Fibroblast of the aortic adventitia (primary cell): ENCODE data around the gene VCL. TPM values are rescaled to one million over a fixed set of nuclear protein-coding genes. Genes with fewer than 3 reads are reported as not detected.
"Not testable (repeated sequence)": the region's sequence is repeated elsewhere in the genome, so short reads cannot be mapped to it uniquely, and the experiment has no call there.

Experiments used
- DNase-seq: peaks from one replicate; pipeline ENCODE4 v3.0.0-alpha.2; 2010; ENCODE audit warnings: low read depth
- H3K4me3 ChIP-seq: 2 replicates; pipeline ENCODE4 v1.5.1; 2011; ENCODE audit warnings: low read depth, mild to moderate bottlenecking, control low read depth, low read length, moderate library complexity
- CTCF ChIP-seq: IDR thresholded peaks from 2 replicates; pipeline ENCODE4 v1.5.1; 2011; ENCODE audit warnings: mild to moderate bottlenecking, low read length, control low read depth, inconsistent platforms; ENCODE audit not compliant: insufficient read depth
- total RNA-seq: library from RNA; depleted of rRNA; stranded (reverse); fragments of >200 nt; gene quantifications from 2 replicates; pipeline ENCODE4 v1.2.3, GENCODE V29; 2012; ENCODE audit warnings: low replicate concordance

VCL gene
- total RNA-seq, 1 donor: 176 TPM

GRCh38 chr10:74123081-74123480, 125.2 kb downstream of the VCL start:
- no peak overlapping the region for H3K4me3 ChIP-seq
- no peak for DNase-seq
- no peak for TF ChIP-seq CTCF

- H3K4me3 ChIP-seq: no peak overlapping the region
- DNase-seq: no peak
- TF ChIP-seq CTCF: no peak
These were observed 136.3 kb downstream of the VCL start for GRCh38 chr10:74133923-74134820.

GRCh38 chr10:74135452-74135851, 137.5 kb downstream of the VCL start:
- no peak overlapping the region for H3K4me3 ChIP-seq
- DNase-seq: no peak
- no peak for TF ChIP-seq CTCF

GRCh38 chr10:74137992-74138391, 140.1 kb downstream of the VCL start:
- DNase-seq: no peak

GRCh38 chr10:74138596-74138995, 140.7 kb downstream of the VCL start:
- DNase-seq, H3K4me3 ChIP-seq: not testable (repeated sequence)

More at GRCh38 chr10:74137992-74138391, 140.1 kb downstream of the VCL start:
- no peak overlapping the region for H3K4me3 ChIP-seq
- no peak for TF ChIP-seq CTCF

- H3K4me3 ChIP-seq: no peak overlapping the region
- no peak for DNase-seq
- TF ChIP-seq CTCF: no peak
These were observed 142.1 kb downstream of the VCL start for GRCh38 chr10:74139981-74140380.

- TF ChIP-seq CTCF: no peak
- no peak for DNase-seq
- no peak overlapping the region for H3K4me3 ChIP-seq
These were observed 142.6 kb downstream of the VCL start for GRCh38 chr10:74140553-74140952.
